Heart left ventricle (tissue), 13 donors: Measurements from ENCODE around the gene RNASE12.
"Not testable (repeated sequence)": the region's sequence is repeated elsewhere in the genome, so short reads cannot be mapped to it uniquely, and the experiment has no call there.

Experiments
- POLR2A ChIP-seq, 2 donors: fragments of 450-650 bp; IDR thresholded peaks; one replicate each; pipeline ENCODE4 v1.6.1; 2017; ENCODE audit warnings: antibody characterized with exemption in 2 of 2, mild to moderate bottlenecking in 2 of 2, moderate library complexity in 2 of 2
- TF ChIP-seq, protein P1 (sequence below), 12 donors: fragments of 200-600 bp; sonication (generic) in 4 of 12; IDR thresholded peaks; one replicate each; pipeline versions ENCODE4 v1.5.0 to v1.8.0; 2018 to 2022; ENCODE audit warnings: antibody characterized with exemption in 12 of 12, mild to moderate bottlenecking in 5 of 12
- donor health status: ischemic (EF 13 %, LVEDD 7.1; RV severe dilation, severe dysfunction).
- donor health status: DM: no; HTN: yes; CAD: no.
- donor health status: DM: no; HTN: no; CAD: no.
- donor health status: ischemic (EF 25% LVEDD 6.9; RV normal size, moderate dysfunction).
- donor health status: ischemic (EF 25% LVEDD 5.7; RV mildly dilated, moderate dysfunction).
- donor health status: ischemic (EF 35%, LVEDD 5.7; RV mildly dilated, moderate dysfunction).
- donor health status: nonischemic (EF 11% LVEDD 7.7; RV severe dilation, severe dysfunction).
- donor health status: DM: yes; HTN: yes; CAD: no.
- donor health status: PGD.
- donor health status: ischemic (EF 29% LVEDD 5.4; RV normal size, mild dysfunction).
- donor health status: nonischemic (EF 23%, LVEDD 6.1; RV moderate dilation, normal function).

DNA sequence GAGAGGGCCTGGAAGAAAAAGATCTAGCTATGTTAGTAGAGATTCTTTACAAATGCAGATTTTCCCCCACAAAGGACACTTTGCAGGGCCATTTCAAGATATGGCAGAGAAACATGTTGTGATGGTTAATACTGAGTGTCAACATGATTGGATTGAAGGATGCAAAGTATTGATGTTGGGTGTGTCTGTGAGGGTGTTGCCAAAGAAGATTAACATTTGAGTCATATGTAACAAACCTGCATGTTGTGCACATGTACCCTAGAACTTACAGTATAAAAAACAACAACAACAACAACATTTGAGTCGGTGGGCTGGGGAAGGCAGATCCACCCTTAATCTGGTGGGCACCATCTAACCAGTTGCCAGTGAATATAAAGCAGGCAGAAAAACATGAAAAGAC lies 24.0 kb downstream of the RNASE12 start:
- TF ChIP-seq, protein P1, sequence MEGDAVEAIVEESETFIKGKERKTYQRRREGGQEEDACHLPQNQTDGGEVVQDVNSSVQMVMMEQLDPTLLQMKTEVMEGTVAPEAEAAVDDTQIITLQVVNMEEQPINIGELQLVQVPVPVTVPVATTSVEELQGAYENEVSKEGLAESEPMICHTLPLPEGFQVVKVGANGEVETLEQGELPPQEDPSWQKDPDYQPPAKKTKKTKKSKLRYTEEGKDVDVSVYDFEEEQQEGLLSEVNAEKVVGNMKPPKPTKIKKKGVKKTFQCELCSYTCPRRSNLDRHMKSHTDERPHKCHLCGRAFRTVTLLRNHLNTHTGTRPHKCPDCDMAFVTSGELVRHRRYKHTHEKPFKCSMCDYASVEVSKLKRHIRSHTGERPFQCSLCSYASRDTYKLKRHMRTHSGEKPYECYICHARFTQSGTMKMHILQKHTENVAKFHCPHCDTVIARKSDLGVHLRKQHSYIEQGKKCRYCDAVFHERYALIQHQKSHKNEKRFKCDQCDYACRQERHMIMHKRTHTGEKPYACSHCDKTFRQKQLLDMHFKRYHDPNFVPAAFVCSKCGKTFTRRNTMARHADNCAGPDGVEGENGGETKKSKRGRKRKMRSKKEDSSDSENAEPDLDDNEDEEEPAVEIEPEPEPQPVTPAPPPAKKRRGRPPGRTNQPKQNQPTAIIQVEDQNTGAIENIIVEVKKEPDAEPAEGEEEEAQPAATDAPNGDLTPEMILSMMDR (IDR thresholded peaks at IDR 0.05) = not testable (repeated sequence)
- not testable (repeated sequence) for TF ChIP-seq POLR2A (IDR thresholded peaks at IDR 0.05)
